GM18873 (cell line): ENCODE measurements around the gene TCF25.

Source experiments
- ATAC-seq: cut with Tn5 transposase; IDR thresholded peaks from one replicate; pipeline ENCODE4 v1.9.1; 2021; ENCODE audit warnings: mild to moderate bottlenecking, moderate library complexity, moderate number of reproducible peaks; ENCODE audit not compliant: unreplicated experiment, low FRiP score

Gene TCF25

DNA sequence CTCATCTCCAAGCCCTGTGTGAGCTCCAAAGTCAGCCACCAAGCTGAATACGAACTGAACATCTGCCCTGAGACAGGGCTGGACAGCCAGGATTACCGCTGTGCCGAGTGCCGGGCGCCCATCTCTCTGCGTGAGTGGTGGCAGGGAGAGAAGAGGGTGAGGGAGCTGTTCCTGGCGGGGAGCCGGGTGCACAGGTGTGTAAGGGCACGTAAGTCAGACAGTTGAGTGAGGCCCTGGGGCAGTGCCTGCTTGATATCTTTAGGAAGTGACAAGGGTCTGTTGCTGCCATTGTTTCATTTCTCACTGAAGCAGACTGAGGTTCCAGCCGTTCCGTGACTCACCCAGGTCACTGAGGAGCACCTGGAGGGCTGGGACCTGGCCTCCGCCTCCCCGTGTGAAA is 87.6 kb downstream of the TCF25 start:
- ATAC-seq, result no peak
